Measurements from ENCODE around the gene THSD4.

The THSD4 gene

DNA sequence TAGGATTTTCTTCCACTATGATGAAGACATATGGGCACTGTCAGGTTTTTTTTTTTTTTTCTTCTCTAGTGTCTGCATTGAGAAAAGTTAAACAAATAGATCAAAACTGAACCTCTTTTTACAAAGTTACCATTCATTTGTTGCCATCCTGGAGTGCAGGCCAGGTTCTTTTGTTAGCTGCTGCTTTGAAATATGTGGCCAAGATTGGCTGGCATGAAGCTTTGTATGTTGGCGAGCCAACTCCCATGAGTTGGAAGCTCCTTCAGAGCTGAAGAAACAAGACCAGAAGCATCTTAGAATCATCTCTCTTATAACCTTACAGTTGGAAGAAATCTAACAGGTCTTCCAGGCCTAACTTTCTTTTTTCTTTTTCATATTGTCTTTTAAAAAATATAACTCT, 346.5 kb downstream of the THSD4 start:
- no peaks in the 10 kb centered on the region for H3K27me3 ChIP-seq (ENCODE audit: insufficient read depth, poor library complexity, severe bottlenecking)
- H3K27ac ChIP-seq (replicated peaks), result no peak overlapping the region
- H3K4me3 ChIP-seq (replicated peaks; ENCODE audit: insufficient read depth, low read length), result no peak overlapping the region
- TF ChIP-seq CTCF (IDR thresholded peaks at IDR 0.05; ENCODE audit: insufficient read depth, low read length) (no peak), POLR2AphosphoS5 (IDR thresholded peaks at IDR 0.05; ENCODE audit: low read depth) (no peak), GABPA (IDR thresholded peaks at IDR 0.05; ENCODE audit: low read depth) (no peak), REST (IDR thresholded peaks at IDR 0.05; ENCODE audit: insufficient replicate concordance, low read depth) (no peak), SPI1 (IDR thresholded peaks at IDR 0.05; ENCODE audit: borderline replicate concordance, low read depth) (no peak)
- DNase-seq (ENCODE audit: low read depth in 1 of 2, low spot score in 1 of 2), result no peak

DNA sequence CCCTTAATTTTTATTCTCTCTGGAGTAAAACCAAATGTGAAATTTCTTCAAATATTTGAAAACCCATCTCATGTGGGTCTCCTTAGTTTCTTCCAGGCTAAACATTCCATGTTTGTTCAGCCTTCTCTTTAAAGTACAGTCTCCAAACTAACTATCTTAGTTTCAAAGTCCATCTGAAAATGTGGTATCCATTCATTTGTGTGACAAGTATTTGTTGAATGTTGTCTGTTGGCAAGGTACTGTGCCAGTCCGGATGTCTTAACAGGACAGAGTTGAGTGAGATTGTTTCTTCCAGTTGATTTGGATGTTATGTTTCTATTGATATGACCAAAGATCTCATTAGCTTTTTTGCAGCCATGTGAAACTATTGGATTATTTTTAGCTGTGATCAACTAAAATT, 347.4 kb downstream of the THSD4 start:
- H3K27me3 ChIP-seq (ENCODE audit: insufficient read depth, poor library complexity, severe bottlenecking), result no peaks in the 10 kb centered on the region
- DNase-seq (ENCODE audit: low read depth in 1 of 2, low spot score in 1 of 2), result no peak
- no peak overlapping the region for H3K4me3 ChIP-seq (replicated peaks; ENCODE audit: insufficient read depth, low read length)
- TF ChIP-seq SPI1 (IDR thresholded peaks at IDR 0.05; ENCODE audit: borderline replicate concordance, low read depth) (no peak), REST (IDR thresholded peaks at IDR 0.05; ENCODE audit: insufficient replicate concordance, low read depth) (no peak), CTCF (IDR thresholded peaks at IDR 0.05; ENCODE audit: insufficient read depth, low read length) (no peak), GABPA (IDR thresholded peaks at IDR 0.05; ENCODE audit: low read depth) (no peak), POLR2AphosphoS5 (IDR thresholded peaks at IDR 0.05; ENCODE audit: low read depth) (no peak)
- no peak overlapping the region for H3K27ac ChIP-seq (replicated peaks)

GRCh38 chr15:71463156-71463665, 347.9 kb downstream of the THSD4 start:
- Histone ChIP-seq H3K4me3 (replicated peaks; ENCODE audit: insufficient read depth, low read length) (no peak overlapping the region), H3K27me3 (ENCODE audit: insufficient read depth, poor library complexity, severe bottlenecking) (no peaks in the 10 kb centered on the region), H3K27ac (replicated peaks) (no peak overlapping the region)
- no peak for DNase-seq (ENCODE audit: low read depth in 1 of 2, low spot score in 1 of 2)
- TF ChIP-seq CTCF (IDR thresholded peaks at IDR 0.05; ENCODE audit: insufficient read depth, low read length) (no peak), REST (IDR thresholded peaks at IDR 0.05; ENCODE audit: insufficient replicate concordance, low read depth) (no peak), GABPA (IDR thresholded peaks at IDR 0.05; ENCODE audit: low read depth) (no peak), SPI1 (IDR thresholded peaks at IDR 0.05; ENCODE audit: borderline replicate concordance, low read depth) (no peak), POLR2AphosphoS5 (IDR thresholded peaks at IDR 0.05; ENCODE audit: low read depth) (no peak)

Measured in HL-60 (cell line).